ENCODE results near the gene CFH.
"Not testable (repeated sequence)": the region's sequence is repeated elsewhere in the genome, so short reads cannot be mapped to it uniquely, and the experiment has no call there.

Gene CFH

GRCh38 chr1:196773713-196774112 lies 121.9 kb downstream of the CFH start:
- in situ Hi-C loops (cut with HindIII; ENCODE audit: low sequenced_read_pairs): no loop called here
- H3K4me3 ChIP-seq (ENCODE audit: low read depth, low read length): no peak overlapping the region
- no peak for TF ChIP-seq CTCF (IDR thresholded peaks at IDR 0.05; ENCODE audit: low read depth, low read length, missing control alignments)
- DNase-seq (ENCODE audit: low read depth): no peak

GRCh38 chr1:196774175-196774574 lies 122.3 kb downstream of the CFH start:
- TF ChIP-seq CTCF (IDR thresholded peaks at IDR 0.05; ENCODE audit: low read depth, low read length, missing control alignments): no peak
- DNase-seq (ENCODE audit: low read depth): no peak
- H3K4me3 ChIP-seq (ENCODE audit: low read depth, low read length): no peak overlapping the region
- in situ Hi-C loops (cut with HindIII; ENCODE audit: low sequenced_read_pairs): no loop called here

- no peak within 1 kb of the TSS for H3K4me3 ChIP-seq (ENCODE audit: low read depth, low read length)
- TF ChIP-seq CTCF (IDR thresholded peaks at IDR 0.05; ENCODE audit: low read depth, low read length, missing control alignments): no peak
- in situ Hi-C loops (cut with HindIII; ENCODE audit: low sequenced_read_pairs): no loop called here
- no peak for DNase-seq (ENCODE audit: low read depth)
Observed at GRCh38 chr1:196774603-196775002, 122.8 kb downstream of the CFH start, which contains the start of gene CFHR3. Gene CFHR3, plus strand, starts transcription at chr1:196774840. Its CDS starts 47 bp downstream, at chr1:196774887.

GRCh38 chr1:196777603-196778002 lies 125.8 kb downstream of the CFH start:
- no peak overlapping the region for H3K4me3 ChIP-seq (ENCODE audit: low read depth, low read length)
- TF ChIP-seq CTCF (IDR thresholded peaks at IDR 0.05; ENCODE audit: low read depth, low read length, missing control alignments): no peak
- in situ Hi-C loops (cut with HindIII; ENCODE audit: low sequenced_read_pairs): no loop called here
- DNase-seq (ENCODE audit: low read depth): no peak

GRCh38 chr1:196779093-196779492 lies 127.2 kb downstream of the CFH start:
- no peak for TF ChIP-seq CTCF (IDR thresholded peaks at IDR 0.05; ENCODE audit: low read depth, low read length, missing control alignments)
- in situ Hi-C loops (cut with HindIII; ENCODE audit: low sequenced_read_pairs): no loop called here
- DNase-seq (ENCODE audit: low read depth): no peak

GRCh38 chr1:196791252-196791651 lies 139.4 kb downstream of the CFH start:
- H3K4me3 ChIP-seq (ENCODE audit: low read depth, low read length); in situ Hi-C loops (cut with HindIII; ENCODE audit: low sequenced_read_pairs); DNase-seq (ENCODE audit: low read depth): not testable (repeated sequence)

More at GRCh38 chr1:196779093-196779492, 127.2 kb downstream of the CFH start:
- H3K4me3 ChIP-seq (ENCODE audit: low read depth, low read length): no peak overlapping the region

GRCh38 chr1:196794103-196794502 lies 142.3 kb downstream of the CFH start:
- DNase-seq (ENCODE audit: low read depth); H3K4me3 ChIP-seq (ENCODE audit: low read depth, low read length); in situ Hi-C loops (cut with HindIII; ENCODE audit: low sequenced_read_pairs): not testable (repeated sequence)

Measured in astrocyte of the cerebellum (primary cell).